ENCODE measurements around the gene OPN5. TPM values are rescaled to one million over a fixed set of nuclear protein-coding genes. Genes with fewer than 3 reads are reported as not detected.

Gene OPN5
- total RNA-seq, 1 experiment from 2014 or later: not detected

DNA sequence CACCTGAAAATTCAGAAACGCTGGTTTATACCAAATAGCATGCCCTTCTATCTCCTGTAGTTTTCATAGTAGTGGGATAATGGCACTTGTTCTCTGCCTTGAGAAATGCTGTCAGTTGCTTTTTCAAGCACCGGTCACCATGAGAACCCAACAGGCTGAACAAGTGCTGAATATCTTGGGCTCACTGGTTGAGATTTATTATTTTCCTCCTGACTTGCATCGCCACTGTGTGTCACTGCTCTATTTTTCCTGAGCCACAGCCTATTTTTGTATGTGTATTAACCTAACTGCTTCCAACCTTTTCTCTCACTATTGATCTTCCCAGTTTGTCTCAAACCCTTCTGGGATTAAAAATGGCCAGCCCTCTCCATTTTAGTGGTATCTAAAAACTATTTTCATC, 71.9 kb downstream of the OPN5 start:
- Mint-ChIP-seq H3K36me3 (ENCODE audit: insufficient read depth, unreplicated experiment) (no peaks in the 10 kb centered on the region), H3K4me3 (ENCODE audit: low read depth, unreplicated experiment) (no peak overlapping the region), H3K9me3 (ENCODE audit: low read depth, unreplicated experiment) (no peaks in the 10 kb centered on the region), H3K27me3 (ENCODE audit: unreplicated experiment) (peaks cover 51% of the 10 kb centered on the region), H3K27ac (ENCODE audit: unreplicated experiment) (no peak overlapping the region), H3K4me1 (ENCODE audit: low read depth, unreplicated experiment) (no peaks in the 10 kb centered on the region)
- no peak for DNase-seq
- intact Hi-C loops (cut with micrococcal nuclease; ENCODE audit: unreplicated experiment): no loop called here
- no peak for TF ChIP-seq CTCF (IDR thresholded peaks at IDR 0.05; ENCODE audit: unreplicated experiment)
- BruUV-seq (replicated peaks): no TSS peak
- CTCF ChIA-PET: no interaction called here

- DNase-seq: no peak
- no peaks in the 10 kb centered on the region for H3K9me3 Mint-ChIP-seq (ENCODE audit: low read depth, unreplicated experiment)
- H3K4me3 Mint-ChIP-seq (ENCODE audit: low read depth, unreplicated experiment): no peak overlapping the region
- H3K4me1 Mint-ChIP-seq (ENCODE audit: low read depth, unreplicated experiment): no peaks in the 10 kb centered on the region
- intact Hi-C loops (cut with micrococcal nuclease; ENCODE audit: unreplicated experiment): no loop called here
- CTCF ChIA-PET: no interaction called here
- no peaks in the 10 kb centered on the region for H3K36me3 Mint-ChIP-seq (ENCODE audit: insufficient read depth, unreplicated experiment)
- H3K27ac Mint-ChIP-seq (ENCODE audit: unreplicated experiment): no peak overlapping the region
- no peak for TF ChIP-seq CTCF (IDR thresholded peaks at IDR 0.05; ENCODE audit: unreplicated experiment)
- peaks cover 51% of the 10 kb centered on the region for H3K27me3 Mint-ChIP-seq (ENCODE audit: unreplicated experiment)
- BruUV-seq (replicated peaks): no TSS peak
These were observed 73.1 kb downstream of the OPN5 start for GRCh38 chr6:47854971-47855370.

- no peak for DNase-seq
- Mint-ChIP-seq H3K27ac (ENCODE audit: unreplicated experiment) (no peak overlapping the region), H3K4me3 (ENCODE audit: low read depth, unreplicated experiment) (no peak overlapping the region), H3K36me3 (ENCODE audit: insufficient read depth, unreplicated experiment) (no peaks in the 10 kb centered on the region), H3K27me3 (ENCODE audit: unreplicated experiment) (peaks cover 13% of the 10 kb centered on the region), H3K4me1 (ENCODE audit: low read depth, unreplicated experiment) (no peaks in the 10 kb centered on the region), H3K9me3 (ENCODE audit: low read depth, unreplicated experiment) (no peaks in the 10 kb centered on the region)
- no TSS peak for BruUV-seq (replicated peaks)
- intact Hi-C loops (cut with micrococcal nuclease; ENCODE audit: unreplicated experiment): no loop called here
- CTCF ChIA-PET: interaction anchor here (0.6 kb wide), 1 partner anchor 38 kb away, joined by 3 read pairs; no protein-coding TSS in a partner anchor
- TF ChIP-seq CTCF (IDR thresholded peaks at IDR 0.05; ENCODE audit: unreplicated experiment): no peak
These were observed 77.3 kb downstream of the OPN5 start for GRCh38 chr6:47859175-47859574.

DNA sequence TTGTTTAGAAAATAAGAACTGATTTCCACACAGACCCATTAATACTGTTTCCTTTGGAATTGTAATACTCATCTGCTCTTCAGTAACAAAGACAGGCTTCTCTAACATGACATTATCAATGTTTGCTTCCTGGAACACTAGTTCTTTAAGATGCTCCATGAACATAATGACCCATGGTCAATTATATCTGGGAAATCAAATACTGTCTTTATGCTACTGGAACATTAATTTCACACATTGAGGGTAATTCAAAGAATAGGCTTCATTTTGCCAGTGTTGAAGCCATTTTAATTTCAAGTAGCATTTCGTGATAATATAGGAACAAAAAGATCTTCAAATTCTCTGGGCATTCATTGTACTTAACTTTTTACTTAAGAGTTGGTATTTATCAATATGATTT, 80.9 kb downstream of the OPN5 start:
- CTCF ChIA-PET: no interaction called here
- intact Hi-C loops (cut with micrococcal nuclease; ENCODE audit: unreplicated experiment): no loop called here
- no peak for TF ChIP-seq CTCF (IDR thresholded peaks at IDR 0.05; ENCODE audit: unreplicated experiment)
- Mint-ChIP-seq H3K27me3 (ENCODE audit: unreplicated experiment) (no peaks in the 10 kb centered on the region), H3K9me3 (ENCODE audit: low read depth, unreplicated experiment) (no peaks in the 10 kb centered on the region), H3K4me3 (ENCODE audit: low read depth, unreplicated experiment) (no peak overlapping the region), H3K4me1 (ENCODE audit: low read depth, unreplicated experiment) (no peaks in the 10 kb centered on the region), H3K36me3 (ENCODE audit: insufficient read depth, unreplicated experiment) (no peaks in the 10 kb centered on the region), H3K27ac (ENCODE audit: unreplicated experiment) (no peak overlapping the region)
- BruUV-seq (replicated peaks): no TSS peak
- DNase-seq: no peak
